Endothelial cell of umbilical vein (primary cell): Measurements from ENCODE around the gene FBXL17. TPM values are rescaled to one million over a fixed set of nuclear protein-coding genes. Genes with fewer than 3 reads are reported as not detected.

Experiments used
- BruUV-seq: library from RNA; stranded (reverse); fragments of 400-500 nt; replicated peaks from 2 replicates; lab custom pipeline; 2021; lab: Mats Ljungman, UMichigan
- CTCF ChIA-PET: fragments of 300-600, 350-600 bp; sonication (Branson Sonifier 250); formaldehyde crosslinking; loops from one replicate; lab custom pipeline; 2021; ENCODE audit warnings: antibody characterized with exemption, inconsistent platforms; lab: Charles Lee
- POLR2A ChIA-PET: fragments of 300-600, 350-600 bp; sonication (Branson Sonifier 250); formaldehyde crosslinking; loops from one replicate; lab custom pipeline; 2021; ENCODE audit warnings: antibody characterized with exemption, inconsistent platforms; lab: Charles Lee
- DNase-seq: peaks from one replicate; pipeline ENCODE4 v3.0.0-alpha.2; 2011; ENCODE audit warnings: low read depth, low spot score
- FAIRE-seq: peaks from 2 replicates; lab custom pipeline; 2011; peaks lifted over from hg19 to GRCh38; lab: Jason Lieb, UNC
- H2AFZ ChIP-seq: 2 replicates; pipeline ENCODE4 v1.6.0; 2012; ENCODE audit warnings: low read depth, low read length, control low read depth, inconsistent platforms
- H3K27ac ChIP-seq: 2 replicates; pipeline ENCODE4 v1.5.1; 2011; ENCODE audit warnings: low read depth, mild to moderate bottlenecking, control low read depth, low read length, moderate library complexity; ENCODE audit not compliant: insufficient read depth
- H3K27me3 ChIP-seq, 2 experiments: 2 replicates each; pipeline versions ENCODE4 v1.6.0 to v1.6.1; 2011; ENCODE audit warnings: low read length in 2 of 2, mixed read lengths in 1 of 2; ENCODE audit not compliant: control insufficient read depth in 2 of 2, insufficient read depth in 2 of 2
- H3K36me3 ChIP-seq, 2 experiments: 2 replicates in 1 of 2; 3 replicates in 1 of 2; pipeline ENCODE4 v1.5.1; 2011; ENCODE audit warnings: low read length in 2 of 2, mild to moderate bottlenecking in 1 of 2, moderate library complexity in 1 of 2; ENCODE audit not compliant: control insufficient read depth in 2 of 2, insufficient read depth in 2 of 2; ENCODE audit errors: extremely low read depth in 1 of 2
- H3K4me1 ChIP-seq: 3 replicates; pipeline ENCODE4 v1.5.1; 2011; ENCODE audit warnings: mild to moderate bottlenecking, low read length; ENCODE audit not compliant: control insufficient read depth, insufficient read depth; ENCODE audit errors: extremely low read depth
- H3K4me2 ChIP-seq: 2 replicates; pipeline ENCODE4 v1.6.1; 2011; ENCODE audit warnings: low read length, control low read depth, mixed read lengths; ENCODE audit not compliant: insufficient read depth
- H3K4me3 ChIP-seq, 3 experiments: fragments of 200-600 bp in 1 of 3; sonication (generic), shearing (Covaris generic) in 1 of 3; replicated peaks in 1 of 3; 2 replicates each; pipeline ENCODE4 v1.5.1; 2011 to 2016; ENCODE audit warnings: control low read depth in 3 of 3, low read length in 3 of 3, mild to moderate bottlenecking in 2 of 3, inconsistent platforms in 1 of 3, low read depth in 1 of 3, moderate library complexity in 1 of 3; ENCODE audit not compliant: insufficient read depth in 1 of 3
- H3K79me2 ChIP-seq: 2 replicates; pipeline ENCODE4 v1.6.0; 2012; ENCODE audit warnings: low read length, inconsistent platforms; ENCODE audit not compliant: control insufficient read depth, insufficient read depth
- H3K9ac ChIP-seq: replicated peaks from 2 replicates; pipeline ENCODE3; 2011; ENCODE audit warnings: low read length, control low read depth; ENCODE audit not compliant: insufficient read depth; ENCODE audit errors: extremely low read depth
- H3K9me1 ChIP-seq: replicated peaks from 3 replicates; pipeline ENCODE4 v1.6.0; 2011; ENCODE audit warnings: mild to moderate bottlenecking, low read length; ENCODE audit not compliant: control insufficient read depth, insufficient read depth; ENCODE audit errors: extremely low read depth
- H3K9me3 ChIP-seq: replicated peaks from 2 replicates; pipeline ENCODE4 v1.5.1; 2012; ENCODE audit warnings: low read length, inconsistent platforms; ENCODE audit not compliant: control insufficient read depth, insufficient read depth
- H4K20me1 ChIP-seq: replicated peaks from 2 replicates; pipeline ENCODE3; 2011; ENCODE audit warnings: mild to moderate bottlenecking, low read length; ENCODE audit not compliant: control insufficient read depth, insufficient read depth; ENCODE audit errors: extremely low read depth
- EZH2 ChIP-seq: IDR thresholded peaks from 2 replicates; pipeline ENCODE4 v1.6.1; 2012; ENCODE audit warnings: borderline replicate concordance, low read depth, mild to moderate bottlenecking, moderate library complexity, low read length, inconsistent platforms; ENCODE audit not compliant: severe bottlenecking
- FOS ChIP-seq: IDR thresholded peaks from 2 replicates; pipeline ENCODE4 v1.6.1; 2011; ENCODE audit warnings: mild to moderate bottlenecking, low read length, moderate library complexity, borderline replicate concordance; ENCODE audit not compliant: insufficient read depth
- GATA2 ChIP-seq: IDR thresholded peaks from 2 replicates; pipeline ENCODE4 v1.7.0; 2011; ENCODE audit warnings: low read depth, mild to moderate bottlenecking, moderate library complexity, mixed read lengths, low read length; ENCODE audit not compliant: insufficient read length, insufficient read depth
- JUN ChIP-seq: IDR thresholded peaks from 2 replicates; pipeline ENCODE4 v1.6.1; 2011; ENCODE audit warnings: borderline replicate concordance, low read depth; ENCODE audit not compliant: insufficient read length, insufficient read depth
- MYC ChIP-seq: IDR thresholded peaks from one replicate; pipeline ENCODE4 v1.6.1; 2011; ENCODE audit warnings: mild to moderate bottlenecking, low read depth, low read length
- POLR2A ChIP-seq: IDR thresholded peaks from 2 replicates; pipeline ENCODE4 v1.6.1; 2012; ENCODE audit warnings: low read depth, mild to moderate bottlenecking, control low read depth, low read length
- dilution Hi-C: fragments of 300-500 bp; cut with MboI; formaldehyde crosslinking; loops from one replicate; pipeline ENCODE4 v1.15.0; 2019; ENCODE audit warnings: low sequenced_read_pairs; ENCODE audit not compliant: extremely low pct_ligation_motif_present
- intact Hi-C: fragments of 100-400 bp; cut with micrococcal nuclease; formaldehyde crosslinking; loops from one replicate; pipeline ENCODE4 v1.10.0; 2022
- polyA plus RNA-seq, 4 experiments: library from polyadenylated mRNA; depleted of rRNA in 3 of 4; stranded (reverse) in 3 of 4; unstranded in 1 of 4; fragments of >200 nt; gene quantifications; 2 replicates each; pipeline versions ENCODE4 v1.2.1 to v1.2.3, GENCODE V29; 2011 to 2012; ENCODE audit warnings: missing spikeins in 1 of 4
- total RNA-seq: library from RNA; stranded (reverse); gene quantifications from 2 replicates; pipeline ENCODE4 v1.2.3, GENCODE V29; 2021
- TF ChIP-seq, protein P1 (sequence below), 2 donors: IDR thresholded peaks; 1 replicate in 1 of 2; 2 replicates in 1 of 2; pipeline ENCODE4 v1.5.1; 2011; ENCODE audit warnings: low read length in 2 of 2, mild to moderate bottlenecking in 2 of 2, moderate library complexity in 2 of 2, control low read depth in 1 of 2, inconsistent platforms in 1 of 2, low read depth in 1 of 2; ENCODE audit not compliant: insufficient read depth in 1 of 2; ENCODE audit errors: extremely low read depth in 1 of 2
- TF ChIP-seq, protein P2 (sequence below): IDR thresholded peaks from 2 replicates; pipeline ENCODE4 v1.6.1; 2011; ENCODE audit not compliant: insufficient read depth, insufficient read length

The FBXL17 gene
- total and polyA plus RNA-seq, 2 donors (not counting 3 experiments of a cell fraction or from before 2014, with no cell fraction given) = 2.7 to 8.8 TPM

GRCh38 chr5:108028883-108029282, 353.0 kb downstream of the FBXL17 start:
- Histone ChIP-seq H3K4me3 (no peak overlapping the region), H3K27me3 (no peaks in the 10 kb centered on the region), H3K79me2 (no peaks in the 10 kb centered on the region), H3K9me1 (no peaks in the 10 kb centered on the region), H3K4me2 (no peak overlapping the region), H3K4me1 (no peaks in the 10 kb centered on the region), H4K20me1 (no peaks in the 10 kb centered on the region), H2AFZ (no peak overlapping the region), H3K27ac (no peak overlapping the region), H3K9me3 (no peaks in the 10 kb centered on the region), H3K9ac (no peak overlapping the region), H3K36me3 (no peaks in the 10 kb centered on the region)
- ChIA-PET POLR2A (no interaction called here), CTCF (interaction anchor here (1.5 kb wide), 2 partner anchors 10 to 317 kb away, joined by 3 to 5 read pairs; no protein-coding TSS in a partner anchor)
- no peak for DNase-seq
- FAIRE-seq = no peak
- dilution Hi-C loops = no loop called here
- BruUV-seq = no TSS peak
- TF ChIP-seq FOS = no peak
- TF ChIP-seq, protein P1, sequence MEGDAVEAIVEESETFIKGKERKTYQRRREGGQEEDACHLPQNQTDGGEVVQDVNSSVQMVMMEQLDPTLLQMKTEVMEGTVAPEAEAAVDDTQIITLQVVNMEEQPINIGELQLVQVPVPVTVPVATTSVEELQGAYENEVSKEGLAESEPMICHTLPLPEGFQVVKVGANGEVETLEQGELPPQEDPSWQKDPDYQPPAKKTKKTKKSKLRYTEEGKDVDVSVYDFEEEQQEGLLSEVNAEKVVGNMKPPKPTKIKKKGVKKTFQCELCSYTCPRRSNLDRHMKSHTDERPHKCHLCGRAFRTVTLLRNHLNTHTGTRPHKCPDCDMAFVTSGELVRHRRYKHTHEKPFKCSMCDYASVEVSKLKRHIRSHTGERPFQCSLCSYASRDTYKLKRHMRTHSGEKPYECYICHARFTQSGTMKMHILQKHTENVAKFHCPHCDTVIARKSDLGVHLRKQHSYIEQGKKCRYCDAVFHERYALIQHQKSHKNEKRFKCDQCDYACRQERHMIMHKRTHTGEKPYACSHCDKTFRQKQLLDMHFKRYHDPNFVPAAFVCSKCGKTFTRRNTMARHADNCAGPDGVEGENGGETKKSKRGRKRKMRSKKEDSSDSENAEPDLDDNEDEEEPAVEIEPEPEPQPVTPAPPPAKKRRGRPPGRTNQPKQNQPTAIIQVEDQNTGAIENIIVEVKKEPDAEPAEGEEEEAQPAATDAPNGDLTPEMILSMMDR (IDR thresholded peaks at IDR 0.05; ENCODE audit: extremely low read depth in 1 of 2, insufficient read depth in 1 of 2, low read depth in 1 of 2, low read length in 2 of 2) = no peak
- no peak for TF ChIP-seq JUN
- TF ChIP-seq MYC = no peak
- no peak for TF ChIP-seq GATA2
- no peak for TF ChIP-seq POLR2A
- TF ChIP-seq EZH2 = no peak
- TF ChIP-seq, protein P2, sequence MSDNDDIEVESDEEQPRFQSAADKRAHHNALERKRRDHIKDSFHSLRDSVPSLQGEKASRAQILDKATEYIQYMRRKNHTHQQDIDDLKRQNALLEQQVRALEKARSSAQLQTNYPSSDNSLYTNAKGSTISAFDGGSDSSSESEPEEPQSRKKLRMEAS = no peak
- intact Hi-C loops = no loop called here
